Activated CD4-positive, alpha-beta T cell treated with anti-CD3 and anti-CD28 coated beads, Interleukin-10, Interleukin-2, amounts not matched to agents 100 ng/mL and 50 ng/mL, durations not matched to agents 16 hours and 8 hours (primary cell): ENCODE data around the gene C12orf42.
A peak's percentile ranks its signal among the peaks of the same experiment; 100 is the strongest.

ENCODE experiments used
- DNase-seq: peaks from one replicate; pipeline ENCODE4 v3.0.0-alpha.2; 2020

C12orf42 gene

GRCh38 chr12:103422746-103423515, 72.8 kb downstream of the C12orf42 start:
- DNase-seq: no peak

GRCh38 chr12:103422328-103422727, 73.4 kb downstream of the C12orf42 start:
- no peak for DNase-seq

GRCh38 chr12:103421402-103421801, 74.4 kb downstream of the C12orf42 start:
- no peak for DNase-seq

- DNase-seq: no peak
Observed at GRCh38 chr12:103415681-103416080, 80.1 kb downstream of the C12orf42 start.

GRCh38 chr12:103401421-103401820, 94.3 kb downstream of the C12orf42 start:
- DNase-seq: no peak

GRCh38 chr12:103399986-103400385, 95.8 kb downstream of the C12orf42 start:
- no peak for DNase-seq

GRCh38 chr12:103397536-103397935, 98.2 kb downstream of the C12orf42 start:
- no peak for DNase-seq

- no peak for DNase-seq
Observed at GRCh38 chr12:103392722-103393121, 103.0 kb downstream of the C12orf42 start.

- DNase-seq: no peak
Observed at GRCh38 chr12:103391103-103391502, 104.7 kb downstream of the C12orf42 start.

- no peak for DNase-seq
Observed at GRCh38 chr12:103387385-103387784, 108.4 kb downstream of the C12orf42 start.

- no peak for DNase-seq
Observed at GRCh38 chr12:103386451-103386850, 109.3 kb downstream of the C12orf42 start.

GRCh38 chr12:103382736-103383346, 112.9 kb downstream of the C12orf42 start:
- no peak for DNase-seq

GRCh38 chr12:103382119-103382518, 113.6 kb downstream of the C12orf42 start:
- no peak for DNase-seq

- DNase-seq: no peak
Observed at GRCh38 chr12:103379670-103380069, 116.1 kb downstream of the C12orf42 start.

- no peak for DNase-seq
Observed at GRCh38 chr12:103373088-103373523, 122.7 kb downstream of the C12orf42 start.

GRCh38 chr12:103369929-103370328, 125.8 kb downstream of the C12orf42 start:
- no peak for DNase-seq

- no peak for DNase-seq
Observed at GRCh38 chr12:103368167-103368566, 127.6 kb downstream of the C12orf42 start.

GRCh38 chr12:103354403-103354802, 141.4 kb downstream of the C12orf42 start:
- DNase-seq: no peak

- peak; percentile 7 for DNase-seq
Observed at GRCh38 chr12:103353913-103354312, 141.9 kb downstream of the C12orf42 start.

GRCh38 chr12:103350116-103350515, 145.7 kb downstream of the C12orf42 start:
- DNase-seq: no peak

GRCh38 chr12:103348935-103349334, 146.8 kb downstream of the C12orf42 start:
- DNase-seq: no peak

- DNase-seq: peak; percentile 35
Observed at GRCh38 chr12:103336940-103337339, 158.8 kb downstream of the C12orf42 start.

- DNase-seq: no peak
Observed at GRCh38 chr12:103334466-103334865, 161.3 kb downstream of the C12orf42 start.

- DNase-seq: no peak
Observed at GRCh38 chr12:103333676-103334075, 162.1 kb downstream of the C12orf42 start.

GRCh38 chr12:103331643-103332042, 164.1 kb downstream of the C12orf42 start:
- DNase-seq: no peak
